Activated naive CD4-positive, alpha-beta T cell treated with anti-CD3 and anti-CD28 coated beads, Interleukin-2, amount 50 U/mL, for 16 hours (primary cell): ENCODE data around the gene EFCAB6.

Source experiments
- DNase-seq: peaks from one replicate; pipeline ENCODE4 v3.0.0-alpha.2; 2020

The EFCAB6 gene

GRCh38 chr22:43811777-43812148 is 342 bp downstream of the EFCAB6 start:
- no peak for DNase-seq

GRCh38 chr22:43802897-43803495 is 9.1 kb downstream of the EFCAB6 start:
- no peak for DNase-seq

GRCh38 chr22:43800970-43801369 is 11.1 kb downstream of the EFCAB6 start:
- no peak for DNase-seq

GRCh38 chr22:43798492-43798891 is 13.6 kb downstream of the EFCAB6 start:
- DNase-seq = no peak

- DNase-seq = no peak
Measured at GRCh38 chr22:43796567-43796966, 15.5 kb downstream of the EFCAB6 start.

- no peak for DNase-seq
Measured at GRCh38 chr22:43795320-43795719, 16.8 kb downstream of the EFCAB6 start.

- DNase-seq = no peak
Measured at GRCh38 chr22:43792905-43793304, 19.2 kb downstream of the EFCAB6 start.

GRCh38 chr22:43789452-43789851 is 22.7 kb downstream of the EFCAB6 start:
- no peak for DNase-seq

GRCh38 chr22:43783777-43784176 is 28.3 kb downstream of the EFCAB6 start:
- no peak for DNase-seq

GRCh38 chr22:43782448-43782847 is 29.7 kb downstream of the EFCAB6 start:
- no peak for DNase-seq

GRCh38 chr22:43777286-43777685 is 34.8 kb downstream of the EFCAB6 start:
- no peak for DNase-seq

- no peak for DNase-seq
Measured at GRCh38 chr22:43776081-43776670, 35.9 kb downstream of the EFCAB6 start.

- DNase-seq = no peak
Measured at GRCh38 chr22:43774318-43774915, 37.7 kb downstream of the EFCAB6 start.

GRCh38 chr22:43772831-43773230 is 39.3 kb downstream of the EFCAB6 start:
- no peak for DNase-seq

GRCh38 chr22:43755452-43755851 is 56.7 kb downstream of the EFCAB6 start:
- no peak for DNase-seq

- no peak for DNase-seq
Measured at GRCh38 chr22:43755011-43755410, 57.1 kb downstream of the EFCAB6 start.

- no peak for DNase-seq
Measured at GRCh38 chr22:43754176-43754575, 57.9 kb downstream of the EFCAB6 start.

- no peak for DNase-seq
Measured at GRCh38 chr22:43753688-43754087, 58.4 kb downstream of the EFCAB6 start.

- no peak for DNase-seq
Measured at GRCh38 chr22:43750751-43751150, 61.4 kb downstream of the EFCAB6 start.

- no peak for DNase-seq
Measured at GRCh38 chr22:43749473-43749872, 62.6 kb downstream of the EFCAB6 start.

- DNase-seq = no peak
Measured at GRCh38 chr22:43747877-43748276, 64.2 kb downstream of the EFCAB6 start.

- no peak for DNase-seq
Measured at GRCh38 chr22:43747058-43747457, 65.0 kb downstream of the EFCAB6 start.

- no peak for DNase-seq
Measured at GRCh38 chr22:43745783-43746356, 66.2 kb downstream of the EFCAB6 start.

GRCh38 chr22:43745411-43745770 is 66.7 kb downstream of the EFCAB6 start:
- no peak for DNase-seq
